Duodenal mucosa (tissue), 2 donors: Measurements from ENCODE around the gene SLC24A4.
A peak's percentile ranks its signal among the peaks of the same experiment; 100 is the strongest.

Experiments
- H3K27ac ChIP-seq: one replicate; pipeline ENCODE4 v1.7.0; 2013; ENCODE audit warnings: low read depth, low read length
- H3K27me3 ChIP-seq, 2 donors: one replicate each; pipeline ENCODE4 v1.7.0; 2013; ENCODE audit warnings: low read length in 2 of 2, control low read depth in 1 of 2; ENCODE audit not compliant: insufficient read depth in 2 of 2, control insufficient read depth in 1 of 2
- H3K36me3 ChIP-seq, 2 donors: one replicate each; pipeline ENCODE4 v1.7.0; 2013; ENCODE audit warnings: low read length in 2 of 2, control low read depth in 1 of 2; ENCODE audit not compliant: insufficient read depth in 2 of 2, control insufficient read depth in 1 of 2
- H3K4me1 ChIP-seq, 2 donors: one replicate each; pipeline ENCODE4 v1.7.0; 2013; ENCODE audit warnings: low read length in 2 of 2, control low read depth in 1 of 2; ENCODE audit not compliant: insufficient read depth in 2 of 2, control insufficient read depth in 1 of 2
- H3K4me3 ChIP-seq, 2 donors: one replicate each; pipeline ENCODE4 v1.7.0; 2013; ENCODE audit warnings: low read length in 2 of 2, low read depth in 1 of 2
- H3K9ac ChIP-seq, 2 donors: one replicate each; pipeline ENCODE4 v1.7.0; 2013; ENCODE audit warnings: low read length in 2 of 2, low read depth in 1 of 2
- H3K9me3 ChIP-seq, 2 donors: one replicate each; pipeline ENCODE4 v1.7.0; 2013; ENCODE audit warnings: low read length in 2 of 2, control low read depth in 1 of 2; ENCODE audit not compliant: control insufficient read depth in 1 of 2

The SLC24A4 gene, protein sequence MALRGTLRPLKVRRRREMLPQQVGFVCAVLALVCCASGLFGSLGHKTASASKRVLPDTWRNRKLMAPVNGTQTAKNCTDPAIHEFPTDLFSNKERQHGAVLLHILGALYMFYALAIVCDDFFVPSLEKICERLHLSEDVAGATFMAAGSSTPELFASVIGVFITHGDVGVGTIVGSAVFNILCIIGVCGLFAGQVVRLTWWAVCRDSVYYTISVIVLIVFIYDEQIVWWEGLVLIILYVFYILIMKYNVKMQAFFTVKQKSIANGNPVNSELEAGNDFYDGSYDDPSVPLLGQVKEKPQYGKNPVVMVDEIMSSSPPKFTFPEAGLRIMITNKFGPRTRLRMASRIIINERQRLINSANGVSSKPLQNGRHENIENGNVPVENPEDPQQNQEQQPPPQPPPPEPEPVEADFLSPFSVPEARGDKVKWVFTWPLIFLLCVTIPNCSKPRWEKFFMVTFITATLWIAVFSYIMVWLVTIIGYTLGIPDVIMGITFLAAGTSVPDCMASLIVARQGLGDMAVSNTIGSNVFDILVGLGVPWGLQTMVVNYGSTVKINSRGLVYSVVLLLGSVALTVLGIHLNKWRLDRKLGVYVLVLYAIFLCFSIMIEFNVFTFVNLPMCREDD

DNA sequence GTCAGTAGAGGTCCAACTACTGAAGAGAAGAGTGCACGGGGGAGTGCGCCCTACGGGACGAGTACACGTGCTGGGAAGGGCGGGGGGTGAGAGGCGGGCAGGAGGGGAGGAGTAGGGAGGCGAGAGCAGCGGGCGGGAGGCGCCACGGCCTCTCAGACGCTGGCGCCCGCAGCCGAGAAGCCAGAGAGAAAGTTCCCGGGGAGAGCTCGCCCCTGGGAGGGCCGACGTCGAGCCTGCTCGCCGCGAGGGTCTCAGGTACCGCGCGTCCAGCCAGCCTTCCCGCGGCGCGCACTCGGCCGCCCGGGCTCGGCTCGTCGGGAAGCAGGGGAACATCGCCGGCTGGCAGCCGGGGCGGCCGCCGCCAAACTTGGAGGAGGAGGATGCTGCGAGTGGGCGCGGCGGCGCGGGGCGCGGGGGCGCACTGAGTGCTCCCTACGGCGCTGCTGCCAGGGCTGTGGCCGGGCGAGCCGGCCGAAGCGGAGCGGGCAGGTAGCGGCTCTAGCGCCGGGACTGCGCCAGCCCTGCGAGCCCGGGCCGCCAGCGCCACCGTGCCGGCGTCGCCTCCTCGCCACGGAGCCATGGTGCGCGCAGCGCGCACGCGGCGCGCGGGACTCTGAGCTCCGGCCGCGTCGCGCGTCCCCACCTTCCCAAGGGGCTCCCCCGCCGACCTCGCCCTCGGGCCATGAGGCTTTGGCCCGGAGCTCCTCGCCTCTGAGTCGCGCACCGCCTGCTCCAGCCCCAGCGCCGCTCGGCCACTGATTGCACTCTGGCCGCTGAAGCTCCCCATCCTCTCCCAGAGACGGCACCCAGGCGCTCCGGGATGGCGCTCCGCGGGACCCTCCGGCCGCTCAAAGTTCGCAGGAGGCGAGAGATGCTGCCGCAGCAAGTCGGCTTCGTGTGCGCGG, at the start of gene SLC24A4:
Gene SLC24A4 (plus strand): TSS at position 155 of the 905 bp plus-strand sequence. CDS start 666 bp downstream, at position 821.
- H3K9ac ChIP-seq = no peak within 1 kb of the TSS
- H3K9me3 ChIP-seq = no peaks in the 10 kb centered on the region

DNA sequence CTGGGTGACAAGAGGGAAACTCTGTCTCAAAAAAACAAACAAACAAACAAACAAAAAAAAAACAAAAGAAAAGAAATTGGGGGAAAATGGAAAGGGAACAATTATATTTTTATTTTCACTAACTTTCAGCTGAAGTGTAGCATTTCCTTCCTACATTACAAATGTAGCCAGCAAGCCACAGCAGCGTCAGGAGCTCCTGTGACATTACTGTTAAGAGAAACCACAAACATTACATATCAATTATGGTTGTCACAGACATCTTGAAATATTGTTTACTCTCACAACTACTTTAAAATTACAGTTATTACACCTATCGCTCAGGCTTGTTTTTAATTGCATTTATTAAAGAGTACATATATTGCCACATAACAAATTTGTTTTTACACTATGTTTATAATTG, 49.8 kb upstream of the SLC24A4 start:
- no peak overlapping the region for H3K4me3 ChIP-seq
- H3K36me3 ChIP-seq = no peaks in the 10 kb centered on the region
- H3K27me3 ChIP-seq = no peaks in the 10 kb centered on the region
- H3K9me3 ChIP-seq = no peaks in the 10 kb centered on the region
- no peaks in the 10 kb centered on the region for H3K4me1 ChIP-seq
- H3K27ac ChIP-seq = no peak overlapping the region
- H3K9ac ChIP-seq = no peak overlapping the region

More for the DNA sequence above, at the start of gene SLC24A4:
- no peaks in the 10 kb centered on the region for H3K36me3 ChIP-seq
- peak within 1 kb of the TSS in 1 of 2 donors; percentile 16 for H3K4me3 ChIP-seq
- no peaks in the 10 kb centered on the region for H3K4me1 ChIP-seq
- no peak within 1 kb of the TSS for H3K27ac ChIP-seq
- H3K27me3 ChIP-seq = peaks cover 45 to 57% of the 10 kb centered on the region in 2 donors

DNA sequence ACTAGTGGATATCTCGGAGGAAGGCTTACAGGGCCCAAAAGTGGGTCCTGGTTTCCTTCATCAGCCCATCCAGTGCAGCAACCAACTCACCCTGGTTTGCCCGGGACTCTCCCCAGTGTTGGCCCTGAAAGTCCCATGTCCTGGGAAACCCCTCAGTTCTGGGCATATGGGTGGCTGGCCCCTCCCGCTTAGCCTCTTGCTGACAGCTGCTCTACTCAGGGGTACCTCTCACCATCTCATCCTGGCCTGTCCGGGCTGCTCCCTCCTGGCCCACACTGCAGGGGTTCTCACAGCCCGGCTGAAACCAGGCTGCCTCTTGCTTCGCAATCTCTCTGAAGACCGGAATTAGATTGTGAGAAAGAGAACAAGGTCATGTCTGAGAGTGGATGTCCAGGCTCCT, 48.9 kb upstream of the SLC24A4 start:
- no peaks in the 10 kb centered on the region for H3K4me1 ChIP-seq

DNA sequence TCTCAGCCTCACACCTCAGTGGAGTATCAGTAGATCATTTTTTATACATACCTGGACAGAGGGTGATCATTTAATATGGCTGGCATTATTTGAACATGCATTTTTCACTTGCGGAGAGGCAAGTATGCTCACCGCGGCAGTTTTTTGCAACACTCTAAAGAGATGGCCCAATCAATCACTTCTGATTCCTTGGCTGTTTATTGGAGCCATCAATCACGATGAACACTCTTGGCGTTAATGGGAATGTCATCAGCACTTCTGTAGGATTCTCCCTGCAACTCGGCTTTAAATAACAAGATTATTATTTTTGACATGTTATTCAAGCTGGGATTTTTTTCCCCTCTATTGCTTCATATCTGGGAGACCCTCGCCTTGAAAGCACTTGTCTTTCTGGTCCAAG, 46.9 kb upstream of the SLC24A4 start:
- Histone ChIP-seq H3K27me3 (no peaks in the 10 kb centered on the region), H3K36me3 (no peaks in the 10 kb centered on the region), H3K9me3 (no peaks in the 10 kb centered on the region), H3K9ac (no peak overlapping the region), H3K4me1 (no peaks in the 10 kb centered on the region), H3K4me3 (no peak overlapping the region), H3K27ac (no peak overlapping the region)

More for the DNA sequence above, 48.9 kb upstream of the SLC24A4 start:
- Histone ChIP-seq H3K27ac (no peak overlapping the region), H3K4me3 (no peak overlapping the region), H3K36me3 (no peaks in the 10 kb centered on the region), H3K9me3 (no peaks in the 10 kb centered on the region), H3K9ac (no peak overlapping the region), H3K27me3 (no peaks in the 10 kb centered on the region)

DNA sequence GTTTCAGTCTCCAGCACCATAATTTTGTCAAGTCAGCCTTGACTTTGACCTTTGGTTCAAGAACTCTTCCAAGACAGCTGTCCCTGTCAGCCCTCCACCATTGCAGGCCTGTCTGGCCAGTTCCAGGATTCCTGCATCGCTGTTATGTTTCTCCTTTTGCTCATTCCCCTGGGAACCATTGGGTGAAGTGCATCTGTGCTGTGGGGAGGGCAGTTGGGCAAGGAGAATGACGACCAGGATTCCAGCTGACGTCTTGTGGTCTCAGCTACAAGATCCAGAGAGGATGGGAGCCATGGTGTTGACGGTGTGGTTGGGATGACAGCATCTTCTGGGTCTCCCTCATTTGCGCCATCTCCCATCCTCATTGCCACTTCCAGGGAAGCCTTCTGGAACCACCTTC, 45.9 kb upstream of the SLC24A4 start:
- no peak overlapping the region for H3K4me3 ChIP-seq
- no peaks in the 10 kb centered on the region for H3K27me3 ChIP-seq
- no peak overlapping the region for H3K9ac ChIP-seq
- no peak overlapping the region for H3K27ac ChIP-seq
- no peaks in the 10 kb centered on the region for H3K4me1 ChIP-seq
- H3K36me3 ChIP-seq = no peaks in the 10 kb centered on the region
- no peaks in the 10 kb centered on the region for H3K9me3 ChIP-seq

DNA sequence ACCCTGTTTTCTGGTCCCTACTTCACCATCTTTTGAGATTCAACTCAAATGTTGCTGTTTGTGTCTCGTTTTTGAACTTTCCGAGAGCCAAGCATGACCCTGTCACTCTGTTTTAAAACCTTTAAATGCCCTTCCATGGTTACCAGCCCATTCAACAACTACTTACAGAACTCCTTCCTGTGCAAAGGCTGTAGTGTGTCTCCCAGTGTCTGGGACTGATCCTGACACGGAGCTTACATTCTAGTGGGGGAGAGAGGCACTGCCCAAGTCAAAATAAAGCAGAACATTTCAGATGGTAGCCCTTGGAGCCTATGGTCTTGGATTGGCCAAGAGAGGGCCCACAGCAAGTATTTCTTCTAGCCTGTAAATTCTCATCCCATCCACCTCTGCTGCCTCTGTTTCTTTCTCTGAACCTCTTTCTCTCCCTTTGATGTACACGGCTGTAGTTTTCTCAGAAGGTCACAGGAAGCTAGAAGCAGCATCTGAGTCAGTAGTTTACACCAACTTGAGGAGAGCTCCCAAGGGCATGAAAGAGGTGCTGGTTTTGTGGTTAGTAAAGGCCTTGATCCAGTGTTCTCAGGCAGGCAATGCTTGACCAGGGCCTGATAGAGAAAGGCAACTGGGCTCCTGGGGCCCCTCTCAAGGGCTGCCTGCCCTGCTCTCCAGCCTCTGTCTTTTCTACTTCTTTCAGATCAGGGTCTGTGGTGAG, 42.3 kb upstream of the SLC24A4 start:
- Histone ChIP-seq H3K9me3 (no peaks in the 10 kb centered on the region), H3K4me3 (no peak overlapping the region), H3K36me3 (no peaks in the 10 kb centered on the region), H3K9ac (no peak overlapping the region), H3K27ac (no peak overlapping the region), H3K27me3 (no peaks in the 10 kb centered on the region), H3K4me1 (no peaks in the 10 kb centered on the region)

DNA sequence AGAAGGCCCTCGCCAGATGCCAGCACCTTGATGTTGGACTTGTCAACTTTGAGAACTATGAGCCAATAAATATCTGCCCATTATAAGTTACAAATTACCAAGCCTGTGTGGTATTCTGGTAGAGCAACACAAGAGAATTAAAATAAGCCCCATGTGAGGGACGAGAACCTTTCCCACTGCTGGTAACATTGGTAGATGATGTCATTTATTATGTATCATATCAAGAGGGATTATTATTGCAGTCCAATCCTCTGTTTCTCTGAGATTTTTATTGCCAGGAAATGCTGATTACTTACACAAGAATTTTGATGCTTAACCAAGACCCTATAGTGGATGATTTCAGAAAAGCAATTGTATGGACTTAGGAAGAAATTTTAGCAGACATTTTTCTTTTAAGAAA, 40.3 kb upstream of the SLC24A4 start:
- Histone ChIP-seq H3K36me3 (no peaks in the 10 kb centered on the region), H3K9ac (no peak overlapping the region), H3K4me3 (no peak overlapping the region), H3K27me3 (no peaks in the 10 kb centered on the region), H3K27ac (no peak overlapping the region), H3K9me3 (no peaks in the 10 kb centered on the region), H3K4me1 (no peaks in the 10 kb centered on the region)

DNA sequence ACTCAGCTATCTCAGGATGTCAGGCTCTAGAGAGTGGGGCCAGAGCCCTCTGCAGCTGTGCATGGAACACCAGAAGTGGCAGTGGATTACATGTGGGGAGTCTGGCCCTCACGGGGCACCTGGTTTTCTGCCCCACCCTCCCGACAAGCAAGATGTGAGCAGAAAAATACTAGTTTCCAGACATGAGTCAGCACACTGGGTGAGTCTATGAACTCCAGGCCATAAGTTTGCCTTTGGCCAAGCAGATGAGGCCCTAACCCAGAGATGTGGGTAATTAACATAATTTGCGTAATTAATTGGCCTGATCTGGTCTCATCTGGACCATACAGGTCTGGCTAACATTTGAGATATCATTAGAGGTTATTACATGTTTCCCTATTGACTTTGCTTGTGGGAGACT, 37.7 kb upstream of the SLC24A4 start:
- H3K27ac ChIP-seq = no peak overlapping the region
- no peaks in the 10 kb centered on the region for H3K4me1 ChIP-seq
- H3K9ac ChIP-seq = no peak overlapping the region
- H3K27me3 ChIP-seq = no peaks in the 10 kb centered on the region
- H3K9me3 ChIP-seq = no peaks in the 10 kb centered on the region
- H3K36me3 ChIP-seq = no peaks in the 10 kb centered on the region
- no peak overlapping the region for H3K4me3 ChIP-seq

DNA sequence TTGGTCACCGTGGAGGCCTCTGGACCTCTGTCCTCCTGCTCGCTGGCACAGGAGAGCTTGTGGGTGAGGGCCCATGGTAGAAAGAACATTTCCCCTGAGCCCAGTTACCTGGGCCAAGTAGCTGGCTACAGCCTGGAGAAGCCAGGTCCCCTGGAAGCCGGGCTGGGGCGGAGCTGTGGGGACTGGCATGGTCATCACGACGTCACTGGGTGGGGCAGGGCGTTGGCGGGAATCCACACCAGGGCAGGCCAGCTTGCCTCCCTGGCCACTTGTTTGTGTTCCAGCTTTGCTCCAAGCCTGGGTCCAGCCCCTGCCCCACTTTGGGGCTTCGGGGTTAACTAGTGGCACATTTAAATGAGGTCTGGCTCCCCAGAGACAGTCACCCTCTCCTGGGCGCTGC, 35.0 kb upstream of the SLC24A4 start:
- H3K4me1 ChIP-seq = no peaks in the 10 kb centered on the region

More for the DNA sequence above, 35.0 kb upstream of the SLC24A4 start:
- no peaks in the 10 kb centered on the region for H3K36me3 ChIP-seq
- no peaks in the 10 kb centered on the region for H3K9me3 ChIP-seq
- no peaks in the 10 kb centered on the region for H3K27me3 ChIP-seq
- H3K4me3 ChIP-seq = no peak overlapping the region
- no peak overlapping the region for H3K27ac ChIP-seq
- H3K9ac ChIP-seq = no peak overlapping the region
